Lung (tissue), 12 donors: ENCODE results near the gene NAA38. TPM values are rescaled to one million over a fixed set of nuclear protein-coding genes. Genes with fewer than 3 reads are reported as not detected.

Experiments
- ATAC-seq: fragments of 200-7000 bp; cut with Tn5 transposase; one replicate; pipeline ENCODE4 v1.9.1; 2020; ENCODE audit warnings: moderate number of reproducible peaks; ENCODE audit not compliant: insufficient read depth, low FRiP score
- DNase-seq, 3 donors: peaks; one replicate each; pipeline ENCODE4 v3.0.0-alpha.2; 2013 to 2017
- H3K27ac ChIP-seq, 2 donors: one replicate each; pipeline ENCODE4 v1.5.1; 2013; ENCODE audit warnings: mild to moderate bottlenecking in 2 of 2, moderate library complexity in 2 of 2, control low read depth in 1 of 2, inconsistent platforms in 1 of 2, low read depth in 1 of 2, low read length in 1 of 2
- H3K27me3 ChIP-seq, 3 donors: one replicate each; pipeline ENCODE4 v1.5.1; 2013; ENCODE audit warnings: low read length in 2 of 3; ENCODE audit not compliant: control insufficient read depth in 3 of 3, insufficient read depth in 3 of 3
- H3K36me3 ChIP-seq, 4 donors: one replicate each; pipeline ENCODE4 v1.5.1; 2013; ENCODE audit warnings: low read length in 4 of 4, mild to moderate bottlenecking in 1 of 4, moderate library complexity in 1 of 4; ENCODE audit not compliant: control insufficient read depth in 4 of 4, insufficient read depth in 4 of 4
- H3K4me1 ChIP-seq, 5 donors: one replicate each; pipeline ENCODE4 v1.5.1; 2013; ENCODE audit warnings: low read length in 5 of 5, mild to moderate bottlenecking in 2 of 5, moderate library complexity in 1 of 5; ENCODE audit not compliant: control insufficient read depth in 5 of 5, insufficient read depth in 5 of 5
- H3K4me3 ChIP-seq: one replicate; pipeline ENCODE4 v1.5.1; 2013; ENCODE audit warnings: mild to moderate bottlenecking, control low read depth, moderate library complexity
- H3K9ac ChIP-seq, 2 donors: one replicate each; pipeline ENCODE4 v1.5.1; 2013; ENCODE audit warnings: low read length in 2 of 2, control low read depth in 1 of 2; ENCODE audit not compliant: insufficient read depth in 1 of 2
- H3K9me3 ChIP-seq, 4 donors: one replicate each; pipeline ENCODE4 v1.5.1; 2013; ENCODE audit warnings: low read length in 3 of 4, mild to moderate bottlenecking in 1 of 4, moderate library complexity in 1 of 4; ENCODE audit not compliant: control insufficient read depth in 4 of 4, insufficient read depth in 3 of 4
- CTCF ChIP-seq: IDR thresholded peaks from 2 replicates; pipeline ENCODE4 v1.5.1; 2012; ENCODE audit warnings: mild to moderate bottlenecking; ENCODE audit errors: control extremely low read depth, extremely low read depth
- WGBS, 2 donors: extraction: QIAGEN DNeasy Blood & Tissue Kit; methylation state at CpG; one replicate each; pipeline ENCODE4 v1.1.7; 2013; 5-methylcytosine and 5-hydroxymethylcytosine counted together
- polyA plus RNA-seq, 2 donors: library from polyadenylated mRNA; stranded (reverse); fragments of 200-250 nt; gene quantifications; one replicate each; pipeline ENCODE4 v1.2.1, GENCODE V29; 2013
- total RNA-seq, 2 donors: library from RNA; depleted of rRNA in 1 of 2; stranded (reverse); fragments of >200 nt in 1 of 2; gene quantifications; one replicate each; pipeline ENCODE4 v1.2.1, GENCODE V29; 2014 to 2021
- donor health status: control.
- donor health status: control.
- donor health status: Bipolar disorder and iron deficiency.
- donor health status: healthy.
- donor health status: DM: yes; HTN: yes; CAD: no.

Gene NAA38
- total and polyA plus RNA-seq, 4 donors = 58.2 to 239 (median 102) TPM

GRCh38 chr17:7848739-7849129 lies 8.6 kb downstream of the NAA38 start:
- Histone ChIP-seq H3K27ac (no peak overlapping the region), H3K27me3 (no peaks in the 10 kb centered on the region), H3K4me1 (peaks cover 0 to 15% (median 4%) of the 10 kb centered on the region in 5 donors), H3K9me3 (no peaks in the 10 kb centered on the region), H3K4me3 (no peak overlapping the region), H3K9ac (no peak overlapping the region), H3K36me3 (peaks cover 8 to 70% (median 37%) of the 10 kb centered on the region in 4 donors)
- ATAC-seq (no peak), DNase-seq (no peak)
- WGBS, 2 donors = 94 to 95% methylated on average over 21 of the region's 21 CpGs
- TF ChIP-seq CTCF = no peak

- no peak for TF ChIP-seq CTCF
- DNase-seq (no peak), ATAC-seq (no peak)
- H3K27me3 ChIP-seq = no peaks in the 10 kb centered on the region
- H3K9me3 ChIP-seq = no peaks in the 10 kb centered on the region
- H3K4me3 ChIP-seq = no peak overlapping the region
- no peak overlapping the region for H3K27ac ChIP-seq
- peaks cover 8 to 66% (median 37%) of the 10 kb centered on the region in 4 donors for H3K36me3 ChIP-seq
- peaks cover 0 to 20% (median 4%) of the 10 kb centered on the region in 5 donors for H3K4me1 ChIP-seq
- H3K9ac ChIP-seq = no peak overlapping the region
- WGBS, 2 donors = 88% methylated on average over 16 to 20 of the region's 20 CpGs
These were observed 9.2 kb downstream of the NAA38 start for GRCh38 chr17:7848131-7848579.

- WGBS, 2 donors = 90 to 95% methylated on average over 34 of the region's 34 CpGs
- ATAC-seq (no peak), DNase-seq (no peak)
- Histone ChIP-seq H3K27ac (no peak overlapping the region), H3K27me3 (no peaks in the 10 kb centered on the region), H3K4me3 (no peak overlapping the region), H3K9me3 (no peaks in the 10 kb centered on the region), H3K9ac (no peak overlapping the region), H3K36me3 (peaks cover 8 to 56% (median 31%) of the 10 kb centered on the region in 4 donors), H3K4me1 (peaks cover 0 to 30% (median 4%) of the 10 kb centered on the region in 5 donors)
- no peak for TF ChIP-seq CTCF
These were observed 10.3 kb downstream of the NAA38 start for GRCh38 chr17:7846765-7847661.
